Measurements from ENCODE around the gene CCNDBP1. TPM values are rescaled to one million over a fixed set of nuclear protein-coding genes. Genes with fewer than 3 reads are reported as not detected.
"Not testable (repeated sequence)": the region's sequence is repeated elsewhere in the genome, so short reads cannot be mapped to it uniquely, and the experiment has no call there.

Gene CCNDBP1, protein sequence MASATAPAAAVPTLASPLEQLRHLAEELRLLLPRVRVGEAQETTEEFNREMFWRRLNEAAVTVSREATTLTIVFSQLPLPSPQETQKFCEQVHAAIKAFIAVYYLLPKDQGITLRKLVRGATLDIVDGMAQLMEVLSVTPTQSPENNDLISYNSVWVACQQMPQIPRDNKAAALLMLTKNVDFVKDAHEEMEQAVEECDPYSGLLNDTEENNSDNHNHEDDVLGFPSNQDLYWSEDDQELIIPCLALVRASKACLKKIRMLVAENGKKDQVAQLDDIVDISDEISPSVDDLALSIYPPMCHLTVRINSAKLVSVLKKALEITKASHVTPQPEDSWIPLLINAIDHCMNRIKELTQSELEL
- total RNA-seq: 68.6 TPM

GRCh38 chr15:43185157-43186002 lies at the start of gene CCNDBP1:
Gene CCNDBP1, plus strand, starts transcription at chr15:43185403. Its CDS starts 96 bp downstream, at chr15:43185499.
- intact Hi-C loops (cut with DNase I): no loop called here
- DNase-seq (ENCODE audit: low spot score) (peak; percentile 94), ATAC-seq (peak; percentile 97)

DNA sequence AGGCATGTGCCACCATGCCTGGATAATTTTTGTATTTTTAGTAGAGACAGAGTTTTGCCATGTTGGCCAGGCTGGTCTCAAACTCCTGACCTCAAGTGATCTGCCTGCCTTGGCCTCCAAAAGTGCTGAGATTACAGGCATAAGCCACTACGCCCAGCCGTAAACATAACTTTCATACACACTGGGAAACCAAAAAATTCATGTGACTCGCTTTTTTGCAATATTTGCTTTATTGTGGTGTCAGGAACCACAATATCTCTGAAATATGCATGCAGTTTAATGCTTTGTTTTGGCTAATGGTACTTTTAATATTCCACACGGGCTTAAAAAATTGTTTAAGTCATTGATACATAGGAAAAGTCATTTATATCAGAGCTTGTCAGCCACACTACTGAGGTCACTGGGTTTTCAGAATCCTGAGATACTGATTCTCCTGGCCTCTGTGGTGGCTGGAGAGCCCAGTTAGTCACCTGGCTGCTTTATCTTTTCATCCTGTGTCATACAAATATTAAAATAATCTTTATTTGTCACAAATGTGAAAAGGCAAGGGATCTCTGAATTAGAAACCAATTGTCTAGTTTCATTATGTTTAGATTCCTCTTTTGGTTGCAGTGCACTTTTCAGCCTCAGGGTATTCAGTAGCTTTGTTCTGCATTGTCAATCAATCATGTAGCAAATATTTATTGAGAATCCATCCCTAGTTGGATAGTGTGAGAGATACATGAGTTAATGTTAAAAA lies 41.8 kb upstream of the CCNDBP1 start:
- intact Hi-C loops (cut with DNase I): no loop called here
- DNase-seq (ENCODE audit: low spot score) (no peak), ATAC-seq (no peak)

DNA sequence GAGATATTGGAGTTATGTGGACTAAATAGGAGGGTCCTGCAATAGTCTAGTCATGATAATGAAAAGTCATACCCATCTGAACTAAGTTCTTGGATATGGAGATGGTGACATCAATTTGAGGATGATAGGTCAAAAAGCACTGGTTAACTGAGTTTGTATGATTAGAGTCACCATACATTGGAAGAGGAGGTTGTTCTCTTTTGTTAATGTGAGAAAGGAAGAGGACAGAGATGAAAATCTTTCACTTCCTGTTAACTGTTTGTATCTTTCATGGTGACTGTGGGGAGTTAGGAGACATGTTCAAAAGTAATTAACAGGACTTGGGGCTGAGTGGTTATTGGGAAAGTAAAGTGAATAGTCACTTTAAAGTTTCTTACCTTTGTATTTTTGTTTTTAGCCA lies 40.7 kb upstream of the CCNDBP1 start:
- ATAC-seq (no peak), DNase-seq (ENCODE audit: low spot score) (no peak)
- intact Hi-C loops (cut with DNase I): no loop called here

DNA sequence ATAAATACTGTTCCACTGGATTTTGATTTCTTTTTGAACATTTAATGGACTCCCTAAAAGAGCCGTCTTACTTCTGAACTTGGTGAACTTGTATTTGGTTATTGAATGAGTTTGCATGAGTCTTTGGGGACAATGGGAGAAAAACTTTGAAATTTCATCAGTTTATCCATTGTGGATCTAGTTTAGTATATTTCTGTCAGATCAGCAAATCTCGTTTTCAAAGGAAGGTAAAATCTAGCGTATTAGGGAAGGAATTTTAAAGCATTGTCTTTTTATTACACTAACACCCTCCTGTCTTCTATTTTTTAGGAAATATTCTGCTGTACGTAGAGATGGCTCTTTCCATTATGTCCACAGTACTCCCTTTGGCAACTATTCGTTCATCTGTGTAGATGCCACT lies 39.0 kb upstream of the CCNDBP1 start:
- intact Hi-C loops (cut with DNase I): no loop called here

DNA sequence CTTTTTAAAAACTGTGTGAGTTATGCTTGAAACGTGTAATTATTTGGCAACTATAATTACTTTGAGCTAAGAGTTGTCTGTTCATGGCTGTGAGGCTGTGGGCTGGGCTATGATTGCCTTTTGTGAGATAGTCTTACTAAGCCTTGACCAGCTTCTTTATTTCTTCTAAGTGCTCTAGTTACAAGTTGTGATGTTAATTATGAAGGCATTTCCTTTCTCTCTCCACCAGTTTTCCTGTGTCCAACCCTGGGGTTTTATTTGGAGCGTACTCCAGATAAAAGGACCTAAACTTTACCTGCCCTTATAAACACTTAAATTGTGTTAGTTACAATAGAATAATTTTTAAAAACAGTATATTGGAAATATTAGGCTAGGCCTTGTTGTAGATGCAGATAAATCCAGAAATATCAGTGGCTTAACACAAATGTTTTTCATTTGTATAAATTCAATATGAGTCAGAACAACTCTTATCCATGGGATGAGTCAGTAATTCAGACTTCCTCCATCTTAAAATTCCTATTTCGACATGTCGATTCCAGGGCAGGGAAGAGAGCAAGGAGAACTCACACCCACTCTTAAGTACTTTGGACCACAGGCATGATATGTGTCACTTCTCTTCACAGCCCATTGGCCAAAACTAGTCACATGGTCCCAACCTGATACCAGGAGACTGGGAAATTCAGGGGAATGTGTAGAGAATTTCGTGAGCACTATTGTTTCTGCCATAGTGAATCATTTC lies 34.8 kb upstream of the CCNDBP1 start:
- ATAC-seq (no peak), DNase-seq (ENCODE audit: low spot score) (no peak)
- intact Hi-C loops (cut with DNase I): no loop called here

More for the DNA sequence above, 39.0 kb upstream of the CCNDBP1 start:
- no peak for ATAC-seq
- no peak for DNase-seq (ENCODE audit: low spot score)

GRCh38 chr15:43151688-43152087 lies 33.5 kb upstream of the CCNDBP1 start:
- DNase-seq (ENCODE audit: low spot score) (no peak), ATAC-seq (no peak)
- intact Hi-C loops (cut with DNase I): no loop called here

GRCh38 chr15:43153269-43153668 lies 31.9 kb upstream of the CCNDBP1 start:
- ATAC-seq (no peak), DNase-seq (ENCODE audit: low spot score) (no peak)
- intact Hi-C loops (cut with DNase I): no loop called here

DNA sequence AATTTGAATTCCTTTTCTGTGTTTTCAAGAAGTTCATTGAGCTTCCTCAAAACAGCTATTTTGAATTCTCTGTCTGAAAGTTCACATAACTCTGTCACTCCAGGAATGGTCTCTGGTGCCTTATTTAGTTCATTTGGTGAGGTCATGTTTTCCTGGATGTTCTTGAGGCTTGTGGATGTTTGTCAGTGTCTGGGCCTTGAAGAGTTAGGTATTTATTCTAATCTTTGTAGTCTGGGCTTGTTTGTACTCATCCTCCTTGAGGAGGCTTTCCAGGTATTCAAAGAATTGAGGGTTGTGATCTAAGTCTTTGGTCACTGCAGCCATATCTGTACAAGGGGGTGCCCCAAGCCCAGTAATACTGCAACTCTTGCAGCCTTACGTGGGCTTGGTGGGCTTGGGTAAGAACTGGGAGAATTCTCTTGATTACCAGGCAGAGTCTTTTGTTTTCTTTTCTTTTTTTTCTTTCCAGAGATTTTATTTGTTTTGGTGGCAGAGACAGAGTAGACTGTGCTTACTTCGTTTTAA lies 19.3 kb upstream of the CCNDBP1 start:
- ATAC-seq (no peak), DNase-seq (ENCODE audit: low spot score) (no peak)
- intact Hi-C loops (cut with DNase I): no loop called here

DNA sequence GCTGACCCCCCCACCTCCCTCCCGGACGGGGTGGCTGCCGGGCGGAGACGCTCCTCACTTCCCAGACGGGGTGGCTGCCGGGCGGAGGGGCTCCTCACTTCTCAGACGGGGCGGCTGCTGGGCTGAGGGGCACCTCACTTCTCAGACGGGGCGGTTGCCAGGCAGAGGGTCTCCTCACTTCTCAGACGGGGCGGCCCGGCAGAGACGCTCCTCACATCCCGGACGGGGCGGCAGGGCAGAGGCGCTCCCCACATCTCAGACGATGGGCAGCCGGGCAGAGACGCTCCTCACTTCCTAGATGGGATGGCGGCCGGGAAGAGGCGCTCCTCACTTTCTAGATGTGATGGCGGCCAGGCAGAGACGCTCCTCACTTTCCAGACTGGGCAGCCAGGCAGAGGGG lies 17.9 kb upstream of the CCNDBP1 start:
- ATAC-seq; DNase-seq (ENCODE audit: low spot score); intact Hi-C loops (cut with DNase I): not testable (repeated sequence)

- no peak for DNase-seq (ENCODE audit: low spot score)
- no peak for ATAC-seq
- intact Hi-C loops (cut with DNase I): no loop called here
These were observed 16.8 kb upstream of the CCNDBP1 start for GRCh38 chr15:43168192-43169107.

GRCh38 chr15:43169888-43170287 lies 15.3 kb upstream of the CCNDBP1 start:
- ATAC-seq: no peak
- intact Hi-C loops (cut with DNase I): no loop called here

DNA sequence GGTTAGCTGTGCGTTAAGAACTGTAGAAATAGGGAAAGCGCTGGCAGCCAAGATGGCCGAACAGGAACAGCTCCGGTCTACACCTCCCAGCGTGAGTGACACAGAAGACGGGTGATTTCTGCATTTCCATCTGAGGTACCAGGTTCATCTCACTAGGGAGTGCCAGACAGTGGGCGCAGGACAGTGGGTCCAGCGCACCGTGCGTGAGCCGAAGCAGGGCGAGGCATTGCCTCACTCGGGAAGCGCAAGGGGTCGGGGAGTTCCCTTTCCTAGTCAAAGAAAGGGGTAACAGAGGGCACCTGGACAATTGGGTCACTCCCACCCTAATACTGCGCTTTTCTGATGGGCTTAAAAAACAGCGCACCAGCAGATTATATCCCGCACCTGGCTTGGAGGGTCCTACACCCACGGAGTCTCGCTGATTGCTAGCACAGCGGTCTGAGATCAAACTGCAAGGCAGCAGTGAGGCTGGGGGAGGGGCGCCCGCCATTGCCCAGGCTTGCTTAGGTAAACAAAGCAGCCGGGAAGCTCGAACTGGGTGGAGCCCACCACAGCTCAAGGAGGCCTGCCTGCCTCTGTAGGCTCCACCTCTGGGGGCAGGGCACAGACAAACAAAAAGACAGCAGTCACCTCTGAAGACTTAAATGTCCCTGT lies 9.4 kb upstream of the CCNDBP1 start:
- intact Hi-C loops (cut with DNase I); ATAC-seq; DNase-seq (ENCODE audit: low spot score): not testable (repeated sequence)

More at GRCh38 chr15:43169888-43170287, 15.3 kb upstream of the CCNDBP1 start:
- no peak for DNase-seq (ENCODE audit: low spot score)

DNA sequence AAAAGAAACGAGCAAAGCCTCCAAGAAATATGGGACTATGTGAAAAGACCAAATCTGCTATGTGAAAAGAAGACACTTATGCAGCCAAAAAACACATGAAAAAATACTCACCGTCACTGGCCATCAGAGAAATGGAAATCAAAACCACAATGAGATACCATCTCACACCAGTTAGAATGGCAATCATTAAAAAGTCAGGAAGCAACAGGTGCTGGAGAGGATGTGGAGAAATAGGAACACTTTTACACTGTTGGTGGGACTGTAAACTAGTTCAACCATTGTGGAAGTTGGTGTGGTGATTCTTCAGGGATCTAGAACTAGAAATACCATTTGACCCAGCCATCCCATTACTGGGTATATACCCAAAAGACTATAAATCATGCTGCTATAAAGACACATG lies 8.1 kb upstream of the CCNDBP1 start:
- intact Hi-C loops (cut with DNase I); ATAC-seq; DNase-seq (ENCODE audit: low spot score): not testable (repeated sequence)

- intact Hi-C loops (cut with DNase I): no loop called here
- ATAC-seq (no peak), DNase-seq (ENCODE audit: low spot score) (no peak)
These were observed 1.9 kb upstream of the CCNDBP1 start for GRCh38 chr15:43183270-43183669.

DNA sequence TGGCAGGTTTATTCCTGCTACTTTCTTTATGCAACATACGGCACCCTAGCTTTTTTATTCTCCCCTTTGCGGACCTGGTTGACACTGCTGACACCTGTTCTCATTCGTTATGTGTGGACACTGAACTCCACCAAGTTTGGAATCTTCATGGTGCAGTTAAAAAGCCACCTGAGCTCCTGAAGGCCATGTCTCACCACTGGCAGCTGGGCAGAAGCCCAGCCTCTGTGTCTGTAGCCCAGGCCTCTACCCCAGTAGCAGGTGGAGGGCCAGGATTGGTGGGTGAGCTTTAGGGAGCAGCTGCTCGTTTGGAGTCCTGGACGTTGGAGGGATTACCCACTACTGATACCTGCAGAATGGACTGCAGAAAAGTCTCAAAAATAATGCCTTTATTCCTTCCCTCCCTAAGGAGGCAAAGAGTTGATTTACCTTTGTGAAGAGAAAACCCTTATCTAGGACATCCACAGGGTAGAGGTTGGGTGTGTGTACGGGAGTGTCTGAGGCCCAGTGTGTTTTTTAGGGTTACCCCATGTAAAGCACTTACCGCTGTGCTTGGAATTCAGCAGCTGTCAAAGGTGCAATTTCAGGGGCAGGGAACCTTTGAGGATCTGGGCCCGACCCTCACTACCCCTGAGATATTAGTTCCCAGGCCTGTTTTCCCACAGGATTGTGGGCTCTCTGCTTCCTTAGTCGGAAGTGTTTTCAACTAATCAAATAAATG lies 637 bp upstream of the CCNDBP1 start:
- ATAC-seq: peak; percentile 25
- intact Hi-C loops (cut with DNase I): no loop called here

GRCh38 chr15:43186003-43186353 lies 775 bp downstream of the CCNDBP1 start:
- intact Hi-C loops (cut with DNase I): no loop called here
- ATAC-seq (peak; percentile 16), DNase-seq (ENCODE audit: low spot score) (no peak)

More for the DNA sequence above, 637 bp upstream of the CCNDBP1 start:
- DNase-seq (ENCODE audit: low spot score): no peak

Measured in sciatic nerve (tissue), 2 donors.